Measurements from ENCODE around the gene EGFR.

The EGFR gene

GRCh38 chr7:55235115-55235514 lies 216.3 kb downstream of the EGFR start:
- DNase-seq (ENCODE audit: low spot score): no peak
- no peak overlapping the region for H3K4me3 ChIP-seq
- TF ChIP-seq CTCF (IDR thresholded peaks at IDR 0.05): no peak
- no peak overlapping the region for H3K27ac ChIP-seq

DNA sequence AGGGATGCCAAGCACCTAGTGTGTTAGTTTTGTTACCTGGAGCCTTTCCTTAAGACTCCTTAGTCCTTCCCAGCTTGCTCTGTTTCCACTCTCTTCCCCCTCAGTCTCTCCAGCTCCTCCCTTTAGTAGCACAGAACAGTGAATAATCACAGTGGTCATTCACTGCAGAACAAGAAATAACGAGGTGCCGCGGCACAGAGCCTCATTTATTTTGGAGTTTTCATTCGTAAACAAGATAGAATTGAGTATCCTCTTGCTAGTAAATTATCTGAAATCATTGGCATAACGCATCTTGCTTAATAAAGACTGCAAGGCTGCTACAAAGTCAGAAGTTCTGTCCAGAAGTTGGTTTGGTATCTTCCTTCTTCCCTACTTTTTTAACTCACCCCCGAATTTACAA lies 217.0 kb downstream of the EGFR start:
- no peak for DNase-seq (ENCODE audit: low spot score)
- Histone ChIP-seq H3K27ac (no peak overlapping the region), H3K4me3 (no peak overlapping the region)
- TF ChIP-seq CTCF (IDR thresholded peaks at IDR 0.05): no peak

DNA sequence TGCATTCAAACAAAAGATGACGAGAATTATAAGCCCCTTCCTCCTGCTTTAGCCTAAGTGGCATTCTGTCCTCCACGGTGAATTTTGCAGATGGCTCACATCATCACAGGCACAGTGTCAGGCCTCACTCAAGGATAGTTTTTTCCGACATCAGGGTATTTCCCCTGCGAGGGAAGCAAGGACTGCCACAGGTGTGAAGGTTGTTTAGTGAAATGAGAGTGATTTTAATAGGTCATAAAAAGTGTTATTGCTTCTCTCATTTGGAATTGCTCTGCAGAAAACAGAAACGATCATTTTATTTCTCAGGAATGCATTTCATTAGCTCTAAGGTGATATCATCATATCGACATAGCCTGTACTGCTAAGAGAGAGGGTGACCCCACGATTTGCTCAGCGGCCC lies 217.7 kb downstream of the EGFR start:
- no peak overlapping the region for H3K4me3 ChIP-seq
- no peak for TF ChIP-seq CTCF (IDR thresholded peaks at IDR 0.05)
- no peak for DNase-seq (ENCODE audit: low spot score)
- no peak overlapping the region for H3K27ac ChIP-seq

- TF ChIP-seq CTCF (IDR thresholded peaks at IDR 0.05): no peak
- H3K4me3 ChIP-seq: no peak overlapping the region
- no peak overlapping the region for H3K27ac ChIP-seq
- no peak for DNase-seq (ENCODE audit: low spot score)
Observed at GRCh38 chr7:55237156-55237893, 218.5 kb downstream of the EGFR start.

DNA sequence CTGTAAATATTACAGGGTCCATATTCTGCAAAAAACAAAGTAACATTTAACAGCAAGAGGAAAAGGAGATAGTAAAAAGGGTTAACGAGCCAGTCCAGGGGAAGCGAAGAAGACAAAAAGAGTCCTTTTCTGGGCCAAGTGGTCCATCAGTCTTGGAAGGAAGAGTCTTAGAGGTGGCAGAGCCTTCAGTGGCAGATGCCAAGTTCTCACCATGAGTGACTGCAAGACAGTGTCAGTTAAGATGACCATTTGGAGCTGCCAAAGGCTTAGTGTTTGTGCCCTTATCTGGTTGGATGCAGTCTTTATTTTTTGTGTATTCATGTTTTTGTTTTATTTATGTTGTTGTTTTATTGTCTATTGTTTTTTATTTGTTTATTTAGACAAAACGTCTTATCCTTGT lies 220.6 kb downstream of the EGFR start:
- no peak for TF ChIP-seq CTCF (IDR thresholded peaks at IDR 0.05)
- no peak overlapping the region for H3K4me3 ChIP-seq
- no peak overlapping the region for H3K27ac ChIP-seq
- no peak for DNase-seq (ENCODE audit: low spot score)

- Histone ChIP-seq H3K4me3 (no peak overlapping the region), H3K27ac (no peak overlapping the region)
- DNase-seq (ENCODE audit: low spot score): no peak
- TF ChIP-seq CTCF (IDR thresholded peaks at IDR 0.05): no peak
Observed at GRCh38 chr7:55240418-55241142, 221.8 kb downstream of the EGFR start.

- DNase-seq (ENCODE audit: low spot score): no peak
- no peak overlapping the region for H3K27ac ChIP-seq
- H3K4me3 ChIP-seq: no peak overlapping the region
- TF ChIP-seq CTCF (IDR thresholded peaks at IDR 0.05): no peak
Observed at GRCh38 chr7:55241958-55242357, 223.1 kb downstream of the EGFR start.

All from coronary artery (tissue), 2 donors.